NCI-H2107 treated with DMSO at 0.1 percent for 48 hours (cell line): ENCODE results near the gene ZNF239.
A peak's percentile ranks its signal among the peaks of the same experiment; 100 is the strongest.
"Not testable (repeated sequence)": the region's sequence is repeated elsewhere in the genome, so short reads cannot be mapped to it uniquely, and the experiment has no call there.

Experiments
- DNase-seq: peaks from one replicate; lab custom pipeline; 2025; ENCODE audit not compliant: unreplicated experiment; lab: John Stamatoyannopoulos, UW

ZNF239 gene

GRCh38 chr10:43574001-43574892, at the start of gene ZNF239:
Gene ZNF239 (minus strand): TSS chr10:43574616. CDS start chr10:43558079, 16,537 bp downstream.
- no peak for DNase-seq

- no peak for DNase-seq
These were observed 48.9 kb upstream of the ZNF239 start for GRCh38 chr10:43623351-43623750.

GRCh38 chr10:43622038-43622437, 47.6 kb upstream of the ZNF239 start:
- no peak for DNase-seq

GRCh38 chr10:43619368-43619767, 45.0 kb upstream of the ZNF239 start:
- DNase-seq = no peak

- DNase-seq = no peak
These were observed 42.4 kb upstream of the ZNF239 start for GRCh38 chr10:43616697-43617370.

- DNase-seq = no peak
These were observed 36.2 kb upstream of the ZNF239 start for GRCh38 chr10:43610636-43611035.

GRCh38 chr10:43607199-43607573, 32.8 kb upstream of the ZNF239 start:
- DNase-seq = no peak

- peak; percentile 1 for DNase-seq
These were observed 32.1 kb upstream of the ZNF239 start, which contains the start of gene ZNF485 for GRCh38 chr10:43606323-43607198. Gene ZNF485 (plus strand): TSS chr10:43606438. CDS start chr10:43607051, 613 bp downstream.

GRCh38 chr10:43605850-43606322, 31.5 kb upstream of the ZNF239 start:
- DNase-seq = no peak

- not testable (repeated sequence) for DNase-seq
These were observed 27.2 kb upstream of the ZNF239 start for GRCh38 chr10:43601576-43601975.

- no peak for DNase-seq
These were observed 24.9 kb upstream of the ZNF239 start for GRCh38 chr10:43599333-43599732.

- no peak for DNase-seq
These were observed 24.0 kb upstream of the ZNF239 start for GRCh38 chr10:43598446-43598845.

- DNase-seq = no peak
These were observed 22.1 kb upstream of the ZNF239 start for GRCh38 chr10:43596546-43596945.

- DNase-seq = no peak
These were observed 21.4 kb upstream of the ZNF239 start for GRCh38 chr10:43595739-43596298.

- no peak for DNase-seq
These were observed 20.7 kb upstream of the ZNF239 start for GRCh38 chr10:43594944-43595589.

GRCh38 chr10:43591303-43591904, 17.0 kb upstream of the ZNF239 start:
- no peak for DNase-seq

- not testable (repeated sequence) for DNase-seq
These were observed 12.3 kb upstream of the ZNF239 start for GRCh38 chr10:43586730-43587115.

GRCh38 chr10:43585981-43586729, 11.7 kb upstream of the ZNF239 start:
- DNase-seq = no peak

- DNase-seq = no peak
These were observed 10.6 kb upstream of the ZNF239 start for GRCh38 chr10:43585046-43585445.
